Measurements from ENCODE around the gene N4BP2L2. TPM values are rescaled to one million over a fixed set of nuclear protein-coding genes. Genes with fewer than 3 reads are reported as not detected.
A peak's percentile ranks its signal among the peaks of the same experiment; 100 is the strongest.

N4BP2L2 gene
- total and polyA plus RNA-seq, 2 of the 13 experiments (the other 11 are each of a cell fraction or from before 2014, with no cell fraction given) = 58.9 to 81.2 TPM

GRCh38 chr13:32427852-32428580, 110.6 kb downstream of the N4BP2L2 start, which contains the start of gene N4BP2L1 (continued):
- TF ChIP-seq MTA1 (CRISPR knock-in tag; IDR thresholded peaks at IDR 0.05; ENCODE audit: borderline replicate concordance) = peak; percentile 51; the same call in 1 of the 2 replicates
- TF ChIP-seq YEATS4 (CRISPR knock-in tag; IDR thresholded peaks at IDR 0.05; ENCODE audit: borderline replicate concordance) = peak; percentile 88
- TF ChIP-seq, protein P1, sequence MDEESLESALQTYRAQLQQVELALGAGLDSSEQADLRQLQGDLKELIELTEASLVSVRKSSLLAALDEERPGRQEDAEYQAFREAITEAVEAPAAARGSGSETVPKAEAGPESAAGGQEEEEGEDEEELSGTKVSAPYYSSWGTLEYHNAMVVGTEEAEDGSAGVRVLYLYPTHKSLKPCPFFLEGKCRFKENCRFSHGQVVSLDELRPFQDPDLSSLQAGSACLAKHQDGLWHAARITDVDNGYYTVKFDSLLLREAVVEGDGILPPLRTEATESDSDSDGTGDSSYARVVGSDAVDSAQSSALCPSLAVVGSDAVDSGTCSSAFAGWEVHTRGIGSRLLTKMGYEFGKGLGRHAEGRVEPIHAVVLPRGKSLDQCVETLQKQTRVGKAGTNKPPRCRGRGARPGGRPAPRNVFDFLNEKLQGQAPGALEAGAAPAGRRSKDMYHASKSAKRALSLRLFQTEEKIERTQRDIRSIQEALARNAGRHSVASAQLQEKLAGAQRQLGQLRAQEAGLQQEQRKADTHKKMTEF (CRISPR knock-in tag; IDR thresholded peaks at IDR 0.05) = peak; percentile 78
- peak; percentile 60; the same call in 1 of the 2 replicates for TF ChIP-seq ERF (CRISPR knock-in tag; IDR thresholded peaks at IDR 0.05)
- TF ChIP-seq JUN (CRISPR knock-in tag; IDR thresholded peaks at IDR 0.05) = 0 out of 2 replicates have a peak, but pooled peaks have one; percentile 26
- no peak for TF ChIP-seq ZNF652 (CRISPR knock-in tag; IDR thresholded peaks at IDR 0.05; ENCODE audit: borderline replicate concordance, low read depth)
- TF ChIP-seq DR1 (CRISPR knock-in tag; IDR thresholded peaks at IDR 0.05) = peak; percentile 33; the same call in 1 of the 2 replicates
- peak; percentile 65 for TF ChIP-seq SKI (IDR thresholded peaks at IDR 0.05; ENCODE audit: partially characterized antibody)
- TF ChIP-seq HMGA1 (CRISPR knock-in tag; conservative IDR thresholded peaks at IDR 0.05) = no peak
- no peak for TF ChIP-seq ZBTB40 (IDR thresholded peaks at IDR 0.05)
- TF ChIP-seq ZBTB40 (CRISPR knock-in tag; IDR thresholded peaks at IDR 0.05) = peak; percentile 61; the same call in 1 of the 2 replicates
- TF ChIP-seq, protein P2, sequence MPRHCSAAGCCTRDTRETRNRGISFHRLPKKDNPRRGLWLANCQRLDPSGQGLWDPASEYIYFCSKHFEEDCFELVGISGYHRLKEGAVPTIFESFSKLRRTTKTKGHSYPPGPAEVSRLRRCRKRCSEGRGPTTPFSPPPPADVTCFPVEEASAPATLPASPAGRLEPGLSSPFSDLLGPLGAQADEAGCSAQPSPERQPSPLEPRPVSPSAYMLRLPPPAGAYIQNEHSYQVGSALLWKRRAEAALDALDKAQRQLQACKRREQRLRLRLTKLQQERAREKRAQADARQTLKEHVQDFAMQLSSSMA (CRISPR knock-in tag; IDR thresholded peaks at IDR 0.05) = no peak
- TF ChIP-seq ZNF83 (CRISPR knock-in tag; IDR thresholded peaks at IDR 0.05; ENCODE audit: borderline replicate concordance) = no peak
- no peak for TF ChIP-seq KAT7 (CRISPR knock-in tag; IDR thresholded peaks at IDR 0.05; ENCODE audit: borderline replicate concordance)
- no peak for TF ChIP-seq SMARCE1 (IDR thresholded peaks at IDR 0.05; ENCODE audit: borderline replicate concordance)
- no peak for TF ChIP-seq SRSF4 (IDR thresholded peaks at IDR 0.05; ENCODE audit: low read depth, low read length, poor library complexity, severe bottlenecking)
